ENCODE measurements around the gene LIN7A. TPM values are rescaled to one million over a fixed set of nuclear protein-coding genes. Genes with fewer than 3 reads are reported as not detected.
"Not testable (repeated sequence)": the region's sequence is repeated elsewhere in the genome, so short reads cannot be mapped to it uniquely, and the experiment has no call there.

Gene LIN7A
- total and polyA plus RNA-seq, 11 donors, result 7.5 to 21.6 (median 14.6) TPM

DNA sequence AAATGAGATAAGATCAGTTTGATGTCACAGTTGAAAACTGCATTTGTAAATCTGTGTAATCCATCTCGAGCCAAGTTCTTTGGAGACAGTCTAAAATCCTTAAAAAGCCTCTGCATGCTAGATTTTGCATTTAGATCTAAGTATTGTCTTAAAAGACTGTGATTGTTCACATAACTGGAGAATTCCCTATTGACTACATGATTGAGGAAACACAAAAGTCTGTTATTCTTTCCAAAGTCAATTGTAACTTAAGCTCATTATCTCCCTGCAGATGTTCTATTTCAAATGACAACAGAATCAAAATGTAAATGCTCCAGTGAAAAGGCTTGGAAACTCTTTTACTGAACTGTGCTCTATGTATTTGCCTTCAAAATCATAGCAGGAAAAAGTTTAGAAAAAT is 143.2 kb downstream of the LIN7A start:
- WGBS, 4 donors, result 39 to 44% (median 43%) methylated on average over 1 of the region's 1 CpG

DNA sequence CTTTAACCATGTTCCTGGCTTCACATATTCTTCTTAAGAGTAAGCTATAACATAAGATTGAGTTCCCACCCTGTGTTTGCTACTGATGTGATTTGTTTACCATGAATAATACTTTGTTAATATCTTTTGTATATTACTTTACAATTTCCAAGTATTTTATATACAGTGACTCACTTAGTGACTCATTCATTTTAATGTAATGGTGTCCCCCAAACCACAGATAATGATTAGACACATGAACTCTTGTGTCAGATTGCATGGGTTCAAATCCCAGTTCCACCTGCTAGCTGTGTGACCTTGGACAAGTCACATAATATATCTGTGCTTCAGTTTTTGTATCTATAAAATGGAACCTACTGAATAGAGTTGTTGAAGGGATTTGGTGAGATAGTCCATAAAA is 144.9 kb downstream of the LIN7A start:
- intact Hi-C loops (cut with DNase I), result no loop called here
- peaks cover 0 to 19% (median 0%) of the 10 kb centered on the region in 9 donors for H3K36me3 ChIP-seq
- TF ChIP-seq POLR2A (IDR thresholded peaks at IDR 0.05) (no peak), CTCF (IDR thresholded peaks at IDR 0.05) (no peak)

More for the DNA sequence above, 143.2 kb downstream of the LIN7A start:
- Histone ChIP-seq H3K27ac (no peak overlapping the region), H3K4me1 (no peaks in the 10 kb centered on the region), H3K4me3 (no peak overlapping the region), H3K36me3 (peaks cover 0 to 19% (median 0%) of the 10 kb centered on the region in 9 donors), H3K27me3 (no peaks in the 10 kb centered on the region), H3K9me3 (no peaks in the 10 kb centered on the region)
- ATAC-seq (no peak), DNase-seq (no peak)
- intact Hi-C loops (cut with DNase I), result no loop called here
- TF ChIP-seq CTCF (IDR thresholded peaks at IDR 0.05), result no peak
- TF ChIP-seq POLR2A (IDR thresholded peaks at IDR 0.05), result no peak

GRCh38 chr12:80791863-80792262 is 145.9 kb downstream of the LIN7A start:
- H3K9me3 ChIP-seq, result no peaks in the 10 kb centered on the region
- DNase-seq (no peak), ATAC-seq (no peak)
- no peaks in the 10 kb centered on the region for H3K4me1 ChIP-seq
- no peak overlapping the region for H3K4me3 ChIP-seq
- peaks cover 0 to 14% (median 0%) of the 10 kb centered on the region in 9 donors for H3K36me3 ChIP-seq
- no peak for TF ChIP-seq POLR2A (IDR thresholded peaks at IDR 0.05)
- no peak for TF ChIP-seq CTCF (IDR thresholded peaks at IDR 0.05)
- intact Hi-C loops (cut with DNase I), result no loop called here
- no peak overlapping the region for H3K27ac ChIP-seq
- H3K27me3 ChIP-seq, result no peaks in the 10 kb centered on the region

More for the DNA sequence above, 144.9 kb downstream of the LIN7A start:
- H3K9me3 ChIP-seq, result no peaks in the 10 kb centered on the region
- DNase-seq, result no peak
- no peak overlapping the region for H3K4me3 ChIP-seq
- H3K4me1 ChIP-seq, result no peaks in the 10 kb centered on the region
- no peak for ATAC-seq
- no peak overlapping the region for H3K27ac ChIP-seq
- H3K27me3 ChIP-seq, result no peaks in the 10 kb centered on the region

- H3K36me3 ChIP-seq; H3K4me3 ChIP-seq; H3K9me3 ChIP-seq; DNase-seq; H3K27ac ChIP-seq; ATAC-seq; H3K27me3 ChIP-seq; intact Hi-C loops (cut with DNase I); H3K4me1 ChIP-seq: not testable (repeated sequence)
- WGBS, 4 donors, result 84 to 89% (median 86%) methylated on average over 10 of the region's 10 CpGs
Measured at GRCh38 chr12:80788407-80788806, 149.3 kb downstream of the LIN7A start.

GRCh38 chr12:80782963-80783470 is 154.7 kb downstream of the LIN7A start:
- WGBS, 4 donors, result 69 to 81% (median 74%) methylated on average over 5 of the region's 5 CpGs
- H3K27me3 ChIP-seq; H3K4me1 ChIP-seq; ATAC-seq; H3K4me3 ChIP-seq; H3K36me3 ChIP-seq; DNase-seq; H3K9me3 ChIP-seq; H3K27ac ChIP-seq; intact Hi-C loops (cut with DNase I): not testable (repeated sequence)

Measured in heart left ventricle (tissue), 16 donors.